GM20431 (cell line): ENCODE measurements around the gene GNG3.
"Not testable (repeated sequence)": the region's sequence is repeated elsewhere in the genome, so short reads cannot be mapped to it uniquely, and the experiment has no call there.

Experiments used
- in situ Hi-C: fragments of 300-500 bp; cut with MseI, MboI; formaldehyde crosslinking; loops from one replicate; pipeline ENCODE4 v1.15.0; 2020; ENCODE audit warnings: low sequenced_read_pairs; ENCODE audit not compliant: unreplicated experiment

GNG3 gene

DNA sequence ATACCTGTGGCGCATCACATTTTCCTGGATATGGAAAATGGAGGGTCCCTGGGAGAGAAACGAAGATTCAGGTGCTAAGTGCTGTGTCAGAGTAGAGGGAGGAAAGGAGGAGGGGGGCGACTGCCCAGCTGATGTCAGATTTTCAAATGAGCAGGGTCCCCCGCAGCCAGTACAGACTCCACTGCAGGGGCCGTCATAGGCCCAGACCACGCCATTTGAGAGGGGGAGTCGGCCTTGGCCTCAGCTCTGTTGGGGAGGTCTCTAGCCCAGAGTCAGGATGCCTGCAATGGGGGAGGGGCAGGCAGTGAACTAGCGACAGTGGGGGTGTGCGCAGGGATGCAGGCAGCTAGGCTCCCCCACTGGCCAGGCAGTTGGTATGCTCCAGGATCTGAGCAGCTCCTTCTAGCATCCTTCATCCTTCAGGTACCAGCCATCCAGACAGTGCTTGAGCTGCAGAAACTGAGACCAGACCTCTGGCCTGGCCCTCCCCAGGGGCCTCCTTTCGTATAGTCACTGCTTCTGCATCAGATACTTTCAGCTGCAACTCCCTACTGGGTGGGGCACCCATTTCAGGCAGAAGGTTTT is at the start of gene GNG3, which contains the start of gene BSCL2:
Gene GNG3 (plus strand): TSS at position 400 of the 585 bp plus-strand sequence. CDS start 620 bp downstream, outside the sequence.
Gene BSCL2 (minus strand): TSS at position 148 of the 585 bp plus-strand sequence. CDS start 229 bp downstream, outside the sequence.
- in situ Hi-C loops: no loop called here

DNA sequence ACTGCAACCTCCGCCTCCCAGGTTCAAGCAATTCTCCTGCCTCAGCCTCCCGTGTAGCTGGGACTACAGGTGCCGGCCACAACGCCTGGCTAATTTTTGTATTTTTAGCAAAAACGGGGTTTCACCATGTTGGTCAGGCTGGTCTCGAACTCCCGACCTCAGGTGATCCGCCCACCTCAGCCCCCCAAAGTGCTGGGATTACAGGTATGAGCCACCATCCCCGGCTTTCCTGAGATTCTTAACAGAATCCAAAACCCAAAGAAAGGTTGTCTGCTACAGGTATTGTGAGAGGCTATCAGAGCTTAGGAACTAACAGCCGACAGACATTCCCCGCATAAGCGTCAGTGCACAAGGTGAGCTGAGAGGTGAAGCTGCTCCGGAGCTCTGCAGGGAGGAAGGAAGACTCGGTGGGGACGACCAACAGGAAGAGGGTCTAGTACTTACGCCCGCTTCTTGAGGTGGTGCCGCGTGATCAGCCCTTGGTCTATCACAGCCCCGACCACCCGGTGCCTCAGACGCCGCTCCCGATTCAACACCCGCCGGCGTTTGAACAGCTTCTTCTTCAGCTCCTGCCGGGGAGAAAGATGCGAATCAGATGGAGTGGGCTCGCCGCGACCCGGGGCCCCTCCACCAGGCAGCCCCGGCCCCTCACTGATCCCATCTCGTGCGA is 42.9 kb upstream of the GNG3 start:
- in situ Hi-C loops: no loop called here

DNA sequence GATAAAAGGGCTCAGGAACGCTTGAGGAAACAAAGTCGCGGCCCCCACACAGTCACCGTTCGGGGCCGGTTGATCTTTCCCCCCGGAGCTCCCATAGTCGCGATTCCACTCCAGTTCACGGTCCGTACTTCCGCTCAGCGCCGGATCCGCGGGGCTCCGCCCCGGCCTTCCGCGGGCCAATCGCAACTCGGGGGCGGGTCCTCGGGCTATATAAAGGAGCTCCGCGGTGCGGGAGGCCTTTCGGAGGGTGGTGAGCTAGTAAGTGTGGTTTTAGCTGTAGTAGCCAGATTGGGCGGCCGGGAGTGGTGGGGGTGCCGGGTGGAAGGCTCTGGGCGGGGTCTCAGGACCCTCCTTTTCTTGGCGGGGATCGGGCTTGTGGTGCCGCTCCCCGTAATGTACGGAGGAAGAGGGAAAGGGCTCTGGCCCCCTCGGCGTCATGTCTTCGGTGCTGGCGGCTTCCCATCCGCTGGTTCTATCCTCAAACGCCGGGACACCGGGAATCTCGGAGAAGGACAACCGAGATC is 42.3 kb upstream of the GNG3 start, which contains the start of the genes C11orf98 and CSKMT:
Gene C11orf98 (minus strand): TSS at position 136 of the 524 bp plus-strand sequence. CDS start 41 bp downstream, at position 95.
Gene CSKMT (plus strand): TSS at position 238 of the 524 bp plus-strand sequence. CDS start 568 bp downstream, outside the sequence.
- in situ Hi-C loops: no loop called here

DNA sequence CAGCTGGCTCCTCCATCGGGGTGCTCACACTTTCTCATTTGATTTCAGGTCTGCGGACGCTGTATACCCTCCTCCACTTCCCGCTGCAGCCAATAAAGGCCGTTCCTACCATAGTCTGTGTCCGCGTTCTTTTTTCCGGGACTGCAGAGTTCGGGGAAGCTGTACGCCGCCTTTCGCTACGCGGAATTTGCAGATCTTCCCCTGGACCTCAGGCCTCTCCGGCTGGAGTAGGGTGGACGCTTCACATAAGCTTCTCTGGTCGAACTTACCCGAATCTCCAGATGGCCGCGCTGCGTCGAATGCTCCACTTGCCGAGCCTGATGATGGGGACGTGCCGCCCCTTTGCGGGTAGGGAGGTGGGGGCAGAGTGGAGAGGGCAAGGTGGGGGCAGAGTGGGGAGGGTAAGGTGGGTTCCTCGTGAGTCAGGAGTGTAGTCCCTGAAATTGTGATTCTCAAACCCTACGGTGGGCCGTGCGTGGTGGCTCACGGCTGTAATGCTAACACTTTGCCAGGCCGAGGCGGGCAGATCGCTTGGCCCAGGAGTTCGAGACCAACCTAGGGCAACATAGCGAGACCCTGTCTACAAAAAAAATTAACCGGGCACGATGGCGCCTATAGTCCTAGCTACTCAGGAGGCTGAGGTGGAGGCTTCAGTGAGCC is 41.7 kb upstream of the GNG3 start:
- in situ Hi-C loops: no loop called here

DNA sequence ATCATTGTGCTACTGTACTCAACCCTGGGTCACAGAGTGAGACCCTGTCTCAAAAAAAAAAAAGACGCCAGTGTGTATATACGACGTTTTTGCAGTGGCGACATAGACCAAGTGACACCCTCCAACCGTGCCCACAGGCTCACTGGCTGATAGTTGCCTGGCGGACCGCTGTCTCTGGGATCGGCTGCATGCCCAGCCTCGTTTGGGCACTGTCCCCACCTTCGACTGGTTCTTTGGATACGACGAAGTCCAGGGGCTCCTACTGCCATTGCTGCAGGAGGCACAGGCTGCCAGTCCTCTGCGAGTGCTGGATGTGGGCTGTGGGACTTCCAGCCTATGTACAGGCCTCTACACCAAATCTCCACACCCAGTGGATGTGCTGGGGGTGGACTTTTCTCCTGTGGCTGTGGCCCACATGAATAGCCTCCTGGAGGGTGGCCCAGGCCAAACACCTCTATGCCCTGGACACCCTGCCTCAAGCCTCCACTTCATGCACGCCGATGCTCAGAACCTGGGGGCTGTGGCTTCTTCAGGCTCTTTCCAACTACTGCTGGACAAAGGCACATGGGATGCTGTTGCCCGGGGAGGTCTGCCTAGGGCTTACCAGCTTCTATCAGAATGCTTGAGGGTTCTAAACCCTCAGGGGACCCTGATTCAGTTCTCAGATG is 41.1 kb upstream of the GNG3 start:
- in situ Hi-C loops: no loop called here

DNA sequence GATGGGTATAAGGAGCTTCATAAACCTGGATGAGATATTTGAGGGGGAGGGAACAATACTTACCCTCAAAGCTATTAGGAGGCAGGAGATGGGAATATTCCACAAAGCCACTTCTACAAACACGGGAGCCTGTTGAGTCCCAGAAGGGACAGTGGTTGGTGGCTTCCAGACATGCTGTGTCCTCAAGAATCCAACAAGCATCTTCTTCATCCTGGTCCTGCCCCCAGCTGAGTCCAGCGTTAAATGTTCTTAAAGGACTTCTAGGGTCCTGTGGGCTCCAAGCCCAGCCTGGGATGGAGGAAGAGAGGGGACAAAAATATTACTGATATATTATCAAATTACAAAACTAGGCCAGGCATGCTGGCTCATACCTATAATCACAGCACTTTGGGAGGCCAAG is 40.0 kb upstream of the GNG3 start:
- in situ Hi-C loops: no loop called here

DNA sequence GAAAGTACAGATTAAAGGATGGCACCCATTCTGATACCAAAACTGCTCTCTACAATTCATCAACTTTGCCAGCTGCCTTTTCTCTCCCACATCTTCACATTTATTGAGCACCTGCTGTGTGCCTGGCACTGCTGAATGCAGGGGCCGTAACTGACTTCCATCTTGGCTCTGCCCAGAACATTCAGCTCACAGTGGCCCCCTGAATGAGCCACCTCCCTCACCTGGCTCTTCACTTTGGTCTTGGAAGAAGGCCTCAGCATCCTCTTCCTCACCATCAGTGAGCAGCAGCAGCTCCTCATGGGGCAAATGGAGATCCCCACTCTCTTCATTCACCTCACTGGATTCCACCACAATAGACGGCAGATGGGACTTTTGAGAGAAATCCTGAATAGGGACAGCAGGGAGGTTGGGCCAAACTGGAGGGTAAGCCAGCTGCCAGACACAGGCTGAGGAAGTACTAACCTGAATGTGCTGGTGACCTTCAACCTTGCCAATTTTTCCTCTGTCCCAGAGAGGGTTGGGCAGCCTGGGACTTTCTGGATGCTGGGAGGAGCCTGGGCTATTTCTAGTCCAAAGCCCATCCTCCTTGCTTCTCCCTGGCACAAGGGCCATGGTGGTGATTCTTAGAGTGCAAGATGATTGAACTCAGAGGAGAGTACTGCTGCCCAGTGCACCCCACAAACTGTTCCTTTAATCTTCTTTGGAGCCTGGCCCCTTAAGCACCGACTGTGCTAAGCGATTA is 37.9 kb upstream of the GNG3 start:
- in situ Hi-C loops: no loop called here

DNA sequence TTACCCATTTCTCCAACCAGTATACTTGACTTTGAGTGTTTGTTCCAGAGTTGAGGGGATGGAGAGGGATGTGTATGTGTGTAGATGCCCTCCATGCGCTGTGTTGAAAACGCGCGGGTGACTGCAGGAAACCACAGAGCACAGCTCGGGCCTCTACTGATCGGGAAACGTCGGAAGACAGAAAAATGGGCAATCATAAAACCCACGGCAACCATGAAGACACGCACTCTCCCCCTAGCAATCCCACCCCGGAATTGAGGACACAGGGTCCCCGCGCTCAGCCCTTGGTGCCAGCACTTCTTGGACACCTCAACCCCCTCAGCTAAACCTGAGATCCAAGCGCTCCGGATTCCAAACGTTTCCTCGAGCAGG is 36.3 kb upstream of the GNG3 start:
- in situ Hi-C loops: no loop called here

DNA sequence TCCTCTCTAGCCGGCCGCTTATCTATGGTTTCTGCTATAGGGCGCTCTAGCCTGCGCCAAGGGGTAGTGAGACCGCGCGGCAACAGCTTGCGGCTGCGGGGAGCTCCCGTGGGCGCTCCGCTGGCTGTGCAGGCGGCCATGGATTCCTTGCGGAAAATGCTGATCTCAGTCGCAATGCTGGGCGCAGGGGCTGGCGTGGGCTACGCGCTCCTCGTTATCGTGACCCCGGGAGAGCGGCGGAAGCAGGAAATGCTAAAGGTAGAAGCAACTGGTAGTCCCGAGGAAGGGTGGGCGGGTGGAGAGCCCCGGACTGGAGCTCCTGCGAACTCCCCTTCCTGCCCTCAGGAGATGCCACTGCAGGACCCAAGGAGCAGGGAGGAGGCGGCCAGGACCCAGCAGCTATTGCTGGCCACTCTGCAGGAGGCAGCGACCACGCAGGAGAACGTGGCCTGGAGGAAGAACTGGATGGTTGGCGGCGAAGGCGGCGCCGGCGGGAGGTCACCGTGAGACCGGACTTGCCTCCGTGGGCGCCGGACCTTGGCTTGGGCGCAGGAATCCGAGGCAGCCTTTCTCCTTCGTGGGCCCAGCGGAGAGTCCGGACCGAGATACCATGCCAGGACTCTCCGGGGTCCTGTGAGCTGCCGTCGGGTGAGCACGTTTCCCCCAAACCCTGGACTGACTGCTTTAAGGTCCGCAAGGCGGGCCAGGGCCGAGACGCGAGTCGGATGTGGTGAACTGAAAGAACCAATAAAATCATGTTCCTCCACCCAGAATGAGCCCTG is 35.7 kb upstream of the GNG3 start, which contains the start of the genes LBHD1 and UQCC3:
Gene LBHD1 (minus strand): TSS at position 660 of the 782 bp plus-strand sequence. CDS start 2,236 bp downstream, outside the sequence.
Gene UQCC3 (plus strand): TSS at position 66 of the 782 bp plus-strand sequence. CDS start 73 bp downstream, at position 139.
- in situ Hi-C loops: no loop called here

DNA sequence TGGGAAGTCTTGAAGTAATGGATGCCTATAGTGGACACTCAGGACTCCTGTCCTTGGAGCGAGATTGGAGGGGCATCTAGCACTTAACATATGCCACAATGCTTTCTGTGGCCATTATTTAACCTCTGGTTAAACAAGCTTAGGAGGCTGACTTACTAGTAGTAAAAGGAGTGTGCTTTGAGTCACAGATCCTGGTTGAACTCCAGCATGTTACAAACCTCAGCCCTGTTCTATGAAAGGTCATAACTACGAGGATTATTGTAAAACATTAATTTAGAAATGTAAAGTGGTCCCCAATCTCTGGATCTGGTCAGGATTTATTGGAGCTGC is 34.3 kb upstream of the GNG3 start:
- in situ Hi-C loops: no loop called here

DNA sequence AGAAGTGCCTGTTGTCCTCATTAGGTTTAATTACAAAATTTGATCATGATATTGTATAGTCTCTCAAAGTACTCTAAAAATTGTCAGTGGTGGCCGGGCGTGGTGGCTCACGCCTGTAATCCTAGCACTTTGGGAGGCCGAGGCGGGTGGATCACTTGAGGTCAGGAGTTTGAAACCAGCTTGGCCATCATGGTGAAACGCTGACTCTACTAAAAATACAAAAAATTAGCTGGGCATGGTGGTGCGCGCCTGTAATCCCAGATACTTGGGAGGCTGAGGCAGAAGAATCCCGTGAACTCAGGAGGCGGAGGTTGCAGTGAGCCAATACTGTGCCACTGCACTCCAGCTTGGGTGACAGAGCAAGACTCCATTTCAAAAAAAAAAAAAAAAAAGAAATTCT is 32.1 kb upstream of the GNG3 start:
- in situ Hi-C loops: not testable (repeated sequence)

DNA sequence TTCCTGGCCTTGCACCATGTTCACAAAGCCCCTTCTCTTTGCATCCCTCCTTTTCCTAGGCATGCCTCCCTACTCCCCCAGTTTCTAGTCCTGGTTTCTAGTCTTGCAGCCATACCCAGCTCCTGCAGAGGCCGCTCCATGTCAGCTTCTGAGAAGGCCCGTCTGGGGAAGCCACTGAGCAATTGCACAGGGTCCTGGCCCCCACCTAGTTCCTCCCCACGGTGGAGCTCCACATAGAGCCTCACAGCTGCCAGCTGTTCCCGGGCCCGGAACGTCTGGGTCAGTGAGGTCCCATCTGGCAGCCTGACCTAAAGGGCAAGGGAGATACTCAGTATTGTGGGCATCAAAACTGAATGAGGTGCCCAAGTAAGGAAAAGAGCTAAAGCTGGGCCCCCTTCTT is 30.8 kb upstream of the GNG3 start:
- in situ Hi-C loops: no loop called here

DNA sequence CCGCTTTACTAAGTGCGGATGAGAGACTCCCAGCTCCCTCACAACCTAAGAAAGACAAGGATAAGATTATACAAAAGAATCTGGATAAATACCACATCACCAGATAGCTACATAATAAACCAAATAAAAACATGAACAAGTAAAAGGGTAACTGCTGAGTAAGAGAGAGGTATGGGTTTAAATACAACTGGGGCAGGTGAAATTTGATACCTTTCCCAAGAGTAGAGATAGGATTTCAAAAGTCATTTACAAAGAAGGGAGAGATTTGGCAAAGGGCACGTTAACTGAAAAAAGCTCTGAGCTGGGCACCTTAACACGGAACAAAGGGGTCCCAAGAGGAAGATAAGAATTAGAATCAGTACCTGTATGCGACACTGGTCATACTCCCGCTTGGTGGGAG is 30.3 kb upstream of the GNG3 start:
- in situ Hi-C loops: no loop called here

DNA sequence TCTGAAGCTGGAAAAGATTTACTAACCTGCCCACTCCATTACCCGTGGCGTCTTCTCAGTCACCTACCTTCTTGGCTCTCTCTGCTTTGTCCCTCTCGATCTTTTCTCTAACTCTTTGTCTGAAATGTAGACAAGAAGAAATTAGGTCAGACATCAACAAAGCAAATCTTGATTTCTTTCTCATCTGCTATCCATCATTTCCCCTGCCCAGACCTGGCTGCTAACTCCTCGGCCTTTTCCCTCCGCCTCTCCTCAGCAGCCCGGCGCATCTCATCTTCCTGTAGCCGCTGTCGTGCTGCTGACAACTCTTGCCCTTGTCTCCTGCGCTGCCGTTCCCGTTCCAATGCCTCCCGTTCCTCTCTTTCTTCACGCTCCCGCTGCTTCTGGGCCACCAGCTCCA is 29.8 kb upstream of the GNG3 start:
- in situ Hi-C loops: no loop called here

DNA sequence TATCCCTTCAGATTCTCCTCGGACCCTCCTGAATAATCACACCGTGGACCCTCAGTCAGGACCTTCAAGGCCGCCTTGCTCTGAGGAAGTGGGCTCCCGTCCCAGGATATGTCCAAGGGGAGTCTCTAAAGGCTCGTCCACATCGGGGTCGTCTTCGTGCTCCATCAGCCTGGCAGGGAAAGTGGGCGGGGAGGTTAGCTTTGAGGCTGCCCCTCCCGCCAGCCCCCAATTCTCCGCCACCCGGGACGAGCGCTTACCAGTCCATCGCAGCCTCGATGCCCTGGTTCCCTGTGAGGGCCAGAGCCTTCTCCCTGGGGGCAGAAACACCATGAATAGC is 29.1 kb upstream of the GNG3 start:
- in situ Hi-C loops: no loop called here

DNA sequence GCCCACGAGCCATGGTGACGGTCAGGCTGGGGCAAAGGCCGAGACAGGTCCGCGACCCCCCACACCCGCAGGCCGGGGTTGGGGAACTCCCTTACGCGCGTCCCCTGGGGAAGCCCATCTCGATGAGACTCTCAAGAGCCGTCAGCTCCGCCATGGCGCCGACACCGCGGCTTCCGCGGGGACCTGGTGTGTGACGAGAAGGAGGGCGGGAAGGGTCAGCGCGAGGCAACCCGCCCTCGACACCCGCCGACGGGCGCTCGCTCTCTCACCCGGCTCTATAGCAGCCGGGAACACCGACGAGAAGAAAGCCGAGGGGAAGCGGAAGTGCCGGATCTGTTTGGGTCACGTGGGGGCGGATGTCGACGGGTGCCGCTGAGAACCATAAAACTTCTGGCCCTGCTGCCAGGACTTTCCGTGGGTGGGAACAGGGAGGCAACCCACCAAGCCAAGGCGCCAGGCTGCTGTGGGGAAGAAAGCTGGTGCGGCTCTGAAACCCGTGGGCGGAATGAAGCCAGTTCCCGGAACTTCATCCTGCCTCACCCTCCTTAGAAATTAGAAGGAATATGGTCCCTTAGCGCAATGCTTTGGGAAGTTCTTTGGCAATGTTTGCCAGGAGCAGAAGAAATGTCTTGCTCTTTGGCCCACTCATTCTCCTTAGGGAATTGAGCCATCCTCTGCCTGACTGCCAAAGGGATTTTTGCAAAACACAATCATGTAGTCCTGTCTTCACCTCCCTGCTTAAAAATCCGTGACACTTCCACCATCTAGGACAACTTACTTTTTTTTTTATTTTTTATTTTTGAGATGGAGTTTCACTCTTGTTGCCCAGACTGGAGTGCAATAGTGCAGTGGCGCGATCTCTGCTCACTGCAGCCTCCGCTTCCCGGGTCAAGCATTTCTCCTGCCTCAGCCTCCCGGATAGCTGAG is 28.4 kb upstream of the GNG3 start, which contains the start of gene UBXN1:
Gene UBXN1 (minus strand): TSS at position 304 of the 927 bp plus-strand sequence. CDS start 150 bp downstream, at position 154.
- in situ Hi-C loops: no loop called here

DNA sequence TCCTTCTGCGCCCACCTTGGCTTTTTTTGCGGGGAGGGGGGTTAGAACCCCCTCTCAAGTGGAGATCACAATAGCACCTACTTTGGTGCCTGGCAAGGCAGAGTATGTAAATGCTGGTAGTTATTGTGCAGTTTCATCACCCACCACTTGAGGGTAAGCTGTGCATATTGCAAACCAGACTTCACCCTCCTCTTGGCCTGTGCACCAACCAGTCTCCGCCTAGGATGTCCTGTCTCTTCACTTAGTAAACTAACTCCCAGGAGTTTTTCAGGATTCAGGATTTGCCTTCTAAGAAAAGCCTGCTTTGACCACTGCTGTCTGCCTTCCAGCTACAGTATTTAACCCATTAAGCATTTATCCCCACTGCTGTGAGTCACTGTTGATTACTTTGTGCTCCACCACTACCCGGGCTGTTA is 26.6 kb upstream of the GNG3 start:
- in situ Hi-C loops: no loop called here

DNA sequence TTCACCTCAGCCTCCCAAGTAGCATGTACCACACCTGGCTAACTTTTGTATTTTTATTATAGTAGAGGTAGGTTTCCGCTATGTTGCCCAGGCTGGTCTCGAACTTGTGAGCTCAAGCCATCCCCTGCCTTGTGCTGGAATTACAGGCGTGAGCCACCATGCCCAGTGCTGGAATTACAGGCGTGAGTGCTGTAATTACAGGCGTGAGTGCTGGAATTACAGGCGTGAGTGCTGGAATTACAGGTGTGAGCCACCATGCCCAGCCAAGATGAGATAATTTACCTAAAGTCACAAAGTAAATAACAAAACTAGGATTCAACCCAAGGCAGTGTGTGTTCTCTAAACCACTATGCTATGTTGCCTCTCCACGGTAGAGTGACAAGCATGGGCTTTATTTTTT is 25.0 kb upstream of the GNG3 start:
- in situ Hi-C loops: no loop called here
